ENCODE results near the gene KRT33B. TPM values are rescaled to one million over a fixed set of nuclear protein-coding genes. Genes with fewer than 3 reads are reported as not detected.

KRT33B gene
- total and polyA plus RNA-seq, 2 of the 13 experiments (the other 11 are each of a cell fraction or from before 2014, with no cell fraction given): not detected

DNA sequence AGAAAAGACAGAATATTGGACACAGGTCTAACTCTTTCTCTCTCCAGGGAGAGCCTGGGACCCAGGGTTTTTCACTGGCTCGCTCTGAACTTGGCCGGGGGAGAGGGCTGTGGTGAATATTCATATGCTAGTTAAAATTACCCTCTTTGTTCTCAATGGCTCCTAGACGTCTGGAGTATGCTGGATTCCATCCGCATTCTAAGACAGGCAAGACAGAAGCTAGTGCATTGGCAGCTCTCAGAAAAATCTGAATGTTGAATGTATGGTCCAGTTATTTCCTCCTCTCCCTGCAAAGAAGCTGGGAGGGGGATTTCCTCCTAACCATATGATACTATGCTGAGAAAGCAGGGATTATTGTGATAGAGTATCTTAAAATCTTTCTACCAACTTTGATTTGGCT, 18.1 kb upstream of the KRT33B start:
- ATAC-seq (no peak), FAIRE-seq (no peak), DNase-seq (ENCODE audit: low spot score) (no peak)
- Histone ChIP-seq H3K4me2 (ENCODE audit: low read depth, low read length) (no peak overlapping the region), H3K36me3 (replicated peaks in 1 of 2; ENCODE audit: control insufficient read depth in 1 of 2, insufficient read depth in 2 of 2, low read length in 2 of 2) (no peaks in the 10 kb centered on the region), H3K9ac (ENCODE audit: insufficient read depth, low read depth, low read length) (no peak overlapping the region), H3K4me1 (ENCODE audit: insufficient read depth, low read length) (0 out of 2 replicates have a peak, but pooled peaks cover 4% of the 10 kb centered on the region), H2AFZ (ENCODE audit: low read length) (no peak overlapping the region), H3K9me3 (ENCODE audit: low read length) (peaks cover 9% of the 10 kb centered on the region), H4K20me1 (ENCODE audit: insufficient read depth, low read length) (no peaks in the 10 kb centered on the region), H3K79me2 (ENCODE audit: insufficient read depth, low read length) (no peaks in the 10 kb centered on the region), H3K27ac (ENCODE audit: extremely low read length, insufficient read depth, low read length) (no peak overlapping the region), H3K4me3 (replicated peaks in 1 of 3; ENCODE audit: insufficient read depth in 1 of 3, low read depth in 2 of 3, low read length in 3 of 3) (no peak overlapping the region), H3K27me3 (ENCODE audit: control insufficient read depth in 1 of 2, insufficient read depth in 2 of 2, low read length in 2 of 2) (peaks cover 0 to 3% of the 10 kb centered on the region in 2 experiments; a peak in 2 of 5 replicates)
- TF ChIP-seq ZBTB3 (CRISPR knock-in tag; IDR thresholded peaks at IDR 0.05; ENCODE audit: borderline replicate concordance, low read depth) (no peak), KDM6A (CRISPR knock-in tag; IDR thresholded peaks at IDR 0.05; ENCODE audit: low read depth) (no peak)
- WGBS (ENCODE audit: low lambda C conversion rate): 25% methylated on average over 4 of the region's 4 CpGs
- in situ Hi-C loops (cut with HindIII; ENCODE audit: extremely low pct_ligation_motif_present, low pct_unique_long_range_greater_than_20kb): no loop called here
- intact Hi-C loops (cut with micrococcal nuclease; ENCODE audit: unreplicated experiment): no loop called here
- CTCF ChIA-PET (ENCODE audit: low intra/inter-chr PET ratio, low total read pairs): no interaction called here
- no TSS peak for BruUV-seq (replicated peaks)
- POLR2A ChIA-PET: no interaction called here

DNA sequence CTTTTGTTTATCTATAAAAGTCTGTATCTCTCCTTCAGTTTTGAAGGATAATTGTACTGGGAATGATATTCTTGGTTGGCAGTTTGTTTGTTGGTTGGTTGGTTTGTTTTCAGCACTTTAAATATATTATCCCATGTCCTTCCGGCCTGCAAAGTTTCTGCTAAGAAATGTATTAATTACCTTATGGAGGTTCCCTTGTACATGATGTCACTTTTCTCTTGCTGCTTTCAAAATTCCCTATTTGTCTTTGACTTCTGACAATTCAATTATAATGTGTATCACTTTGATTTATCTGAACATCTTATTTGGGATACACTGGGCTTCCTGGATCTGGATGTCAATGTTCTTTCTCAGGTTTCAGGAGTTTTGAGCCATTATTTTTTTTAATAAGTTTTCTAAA, 16.6 kb upstream of the KRT33B start:
- in situ Hi-C loops (cut with HindIII; ENCODE audit: extremely low pct_ligation_motif_present, low pct_unique_long_range_greater_than_20kb) (no loop called here), intact Hi-C loops (cut with micrococcal nuclease; ENCODE audit: unreplicated experiment) (no loop called here)
- ChIA-PET CTCF (ENCODE audit: low intra/inter-chr PET ratio, low total read pairs) (no interaction called here), POLR2A (no interaction called here)
- no peak overlapping the region for H3K27ac ChIP-seq (ENCODE audit: extremely low read length, insufficient read depth, low read length)
- no TSS peak for BruUV-seq (replicated peaks)
- TF ChIP-seq KAT2B (IDR thresholded peaks at IDR 0.05; ENCODE audit: borderline replicate concordance, low read depth, low read length): no peak
- TF ChIP-seq, protein P1, sequence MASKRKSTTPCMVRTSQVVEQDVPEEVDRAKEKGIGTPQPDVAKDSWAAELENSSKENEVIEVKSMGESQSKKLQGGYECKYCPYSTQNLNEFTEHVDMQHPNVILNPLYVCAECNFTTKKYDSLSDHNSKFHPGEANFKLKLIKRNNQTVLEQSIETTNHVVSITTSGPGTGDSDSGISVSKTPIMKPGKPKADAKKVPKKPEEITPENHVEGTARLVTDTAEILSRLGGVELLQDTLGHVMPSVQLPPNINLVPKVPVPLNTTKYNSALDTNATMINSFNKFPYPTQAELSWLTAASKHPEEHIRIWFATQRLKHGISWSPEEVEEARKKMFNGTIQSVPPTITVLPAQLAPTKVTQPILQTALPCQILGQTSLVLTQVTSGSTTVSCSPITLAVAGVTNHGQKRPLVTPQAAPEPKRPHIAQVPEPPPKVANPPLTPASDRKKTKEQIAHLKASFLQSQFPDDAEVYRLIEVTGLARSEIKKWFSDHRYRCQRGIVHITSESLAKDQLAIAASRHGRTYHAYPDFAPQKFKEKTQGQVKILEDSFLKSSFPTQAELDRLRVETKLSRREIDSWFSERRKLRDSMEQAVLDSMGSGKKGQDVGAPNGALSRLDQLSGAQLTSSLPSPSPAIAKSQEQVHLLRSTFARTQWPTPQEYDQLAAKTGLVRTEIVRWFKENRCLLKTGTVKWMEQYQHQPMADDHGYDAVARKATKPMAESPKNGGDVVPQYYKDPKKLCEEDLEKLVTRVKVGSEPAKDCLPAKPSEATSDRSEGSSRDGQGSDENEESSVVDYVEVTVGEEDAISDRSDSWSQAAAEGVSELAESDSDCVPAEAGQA (IDR thresholded peaks at IDR 0.05; ENCODE audit: low read depth): no peak
- TF ChIP-seq, protein P1 (CRISPR knock-in tag; IDR thresholded peaks at IDR 0.05; ENCODE audit: borderline replicate concordance): no peak
- TF ChIP-seq, protein P2, sequence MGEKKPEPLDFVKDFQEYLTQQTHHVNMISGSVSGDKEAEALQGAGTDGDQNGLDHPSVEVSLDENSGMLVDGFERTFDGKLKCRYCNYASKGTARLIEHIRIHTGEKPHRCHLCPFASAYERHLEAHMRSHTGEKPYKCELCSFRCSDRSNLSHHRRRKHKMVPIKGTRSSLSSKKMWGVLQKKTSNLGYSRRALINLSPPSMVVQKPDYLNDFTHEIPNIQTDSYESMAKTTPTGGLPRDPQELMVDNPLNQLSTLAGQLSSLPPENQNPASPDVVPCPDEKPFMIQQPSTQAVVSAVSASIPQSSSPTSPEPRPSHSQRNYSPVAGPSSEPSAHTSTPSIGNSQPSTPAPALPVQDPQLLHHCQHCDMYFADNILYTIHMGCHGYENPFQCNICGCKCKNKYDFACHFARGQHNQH (CRISPR knock-in tag; IDR thresholded peaks at IDR 0.05): no peak
- no peak for TF ChIP-seq PAX8 (CRISPR knock-in tag; IDR thresholded peaks at IDR 0.05; ENCODE audit: borderline replicate concordance)
- no peak for TF ChIP-seq HDAC1 (CRISPR knock-in tag; IDR thresholded peaks at IDR 0.05)
- no peak for TF ChIP-seq ZNF329 (CRISPR knock-in tag; IDR thresholded peaks at IDR 0.05; ENCODE audit: low read depth)
- TF ChIP-seq WIZ (CRISPR knock-in tag; IDR thresholded peaks at IDR 0.05): no peak
- ATAC-seq (no peak), DNase-seq (ENCODE audit: low spot score) (no peak), FAIRE-seq (no peak)
- no peaks in the 10 kb centered on the region for H3K79me2 ChIP-seq (ENCODE audit: insufficient read depth, low read length)
- H3K4me1 ChIP-seq (ENCODE audit: insufficient read depth, low read length): 0 out of 2 replicates have a peak, but pooled peaks cover 4% of the 10 kb centered on the region
- WGBS (ENCODE audit: low lambda C conversion rate): 93% methylated on average over 1 of the region's 1 CpG
- no peak overlapping the region for H3K9ac ChIP-seq (ENCODE audit: insufficient read depth, low read depth, low read length)
- H3K4me3 ChIP-seq (replicated peaks in 1 of 3; ENCODE audit: insufficient read depth in 1 of 3, low read depth in 2 of 3, low read length in 3 of 3): no peak overlapping the region
- H4K20me1 ChIP-seq (ENCODE audit: insufficient read depth, low read length): no peaks in the 10 kb centered on the region
- H3K36me3 ChIP-seq (replicated peaks in 1 of 2; ENCODE audit: control insufficient read depth in 1 of 2, insufficient read depth in 2 of 2, low read length in 2 of 2): no peaks in the 10 kb centered on the region
- peaks cover 0 to 3% of the 10 kb centered on the region in 2 experiments; a peak in 1 of 5 replicates for H3K27me3 ChIP-seq (ENCODE audit: control insufficient read depth in 1 of 2, insufficient read depth in 2 of 2, low read length in 2 of 2)
- H3K9me3 ChIP-seq (ENCODE audit: low read length): peaks cover 9% of the 10 kb centered on the region
- no peak overlapping the region for H2AFZ ChIP-seq (ENCODE audit: low read length)
- no peak overlapping the region for H3K4me2 ChIP-seq (ENCODE audit: low read depth, low read length)
